BLaER1 (cell line): Measurements from ENCODE around the gene JARID2.
A peak's percentile ranks its signal among the peaks of the same experiment; 100 is the strongest.
"Not testable (repeated sequence)": the region's sequence is repeated elsewhere in the genome, so short reads cannot be mapped to it uniquely, and the experiment has no call there.

Experiments used
- H3K27ac ChIP-seq: shearing (Covaris generic); formaldehyde crosslinking; 2 replicates; pipeline ENCODE4 v1.8.1; 2022
- H3K27me3 ChIP-seq: shearing (Covaris generic); formaldehyde crosslinking; 2 replicates; pipeline ENCODE4 v1.8.1; 2022
- H3K36me3 ChIP-seq: shearing (Covaris generic); formaldehyde crosslinking; 2 replicates; pipeline ENCODE4 v1.8.1; 2022
- H3K4me1 ChIP-seq: shearing (Covaris generic); formaldehyde crosslinking; 2 replicates; pipeline ENCODE4 v1.8.1; 2022
- H3K4me2 ChIP-seq: shearing (Covaris generic); formaldehyde crosslinking; 2 replicates; pipeline ENCODE4 v1.8.1; 2022
- H3K4me3 ChIP-seq: shearing (Covaris generic); formaldehyde crosslinking; 2 replicates; pipeline ENCODE4 v1.8.1; 2022
- H3K9ac ChIP-seq: shearing (Covaris generic); formaldehyde crosslinking; 2 replicates; pipeline ENCODE4 v1.8.1; 2022
- H3K9me3 ChIP-seq: shearing (Covaris generic); formaldehyde crosslinking; 2 replicates; pipeline ENCODE4 v1.8.1; 2022
- H4K20me1 ChIP-seq: shearing (Covaris generic); formaldehyde crosslinking; 2 replicates; pipeline ENCODE4 v1.8.1; 2022
- Cebpa-rat ChIP-seq: shearing (Covaris generic); IDR thresholded peaks from 2 replicates; pipeline ENCODE4 v1.8.1; 2022

JARID2 gene

GRCh38 chr6:15317251-15317650 lies 71.4 kb downstream of the JARID2 start:
- Histone ChIP-seq H3K9me3 (no peaks in the 10 kb centered on the region), H4K20me1 (peaks cover 100% of the 10 kb centered on the region), H3K27me3 (no peaks in the 10 kb centered on the region), H3K27ac (no peak overlapping the region), H3K36me3 (peaks cover 6% of the 10 kb centered on the region; the same call in 1 of the 2 replicates), H3K4me3 (no peak overlapping the region), H3K4me2 (peak overlapping the region; percentile 41), H3K9ac (no peak overlapping the region), H3K4me1 (peaks cover 73% of the 10 kb centered on the region)
- no peak for TF ChIP-seq Cebpa-rat

- Histone ChIP-seq H4K20me1 (peaks cover 100% of the 10 kb centered on the region), H3K4me2 (peak overlapping the region; percentile 41), H3K36me3 (peaks cover 15% of the 10 kb centered on the region), H3K27me3 (no peaks in the 10 kb centered on the region), H3K9me3 (peaks cover 3% of the 10 kb centered on the region), H3K4me3 (no peak overlapping the region), H3K27ac (no peak overlapping the region; the same call in 1 of the 2 replicates), H3K4me1 (peaks cover 63% of the 10 kb centered on the region), H3K9ac (no peak overlapping the region)
- TF ChIP-seq Cebpa-rat, result no peak
These were observed 72.3 kb downstream of the JARID2 start for GRCh38 chr6:15317934-15318902.

GRCh38 chr6:15319677-15320076 lies 73.8 kb downstream of the JARID2 start:
- Histone ChIP-seq H3K9ac (no peak overlapping the region), H3K27ac (no peak overlapping the region), H3K36me3 (peaks cover 21% of the 10 kb centered on the region), H4K20me1 (peaks cover 100% of the 10 kb centered on the region), H3K4me3 (no peak overlapping the region), H3K9me3 (peaks cover 14% of the 10 kb centered on the region), H3K27me3 (no peaks in the 10 kb centered on the region), H3K4me1 (peaks cover 52% of the 10 kb centered on the region), H3K4me2 (no peak overlapping the region)
- no peak for TF ChIP-seq Cebpa-rat

GRCh38 chr6:15320693-15321092 lies 74.8 kb downstream of the JARID2 start:
- Histone ChIP-seq H3K9ac (no peak overlapping the region), H3K4me3 (no peak overlapping the region), H4K20me1 (peaks cover 100% of the 10 kb centered on the region), H3K4me1 (peaks cover 55% of the 10 kb centered on the region), H3K9me3 (peaks cover 14% of the 10 kb centered on the region), H3K4me2 (no peak overlapping the region), H3K36me3 (peaks cover 21% of the 10 kb centered on the region), H3K27me3 (no peaks in the 10 kb centered on the region), H3K27ac (no peak overlapping the region)
- TF ChIP-seq Cebpa-rat, result no peak

- Histone ChIP-seq H3K4me3 (no peak overlapping the region), H3K27me3 (no peaks in the 10 kb centered on the region), H3K9me3 (peaks cover 14% of the 10 kb centered on the region), H3K4me2 (no peak overlapping the region), H3K36me3 (peaks cover 24% of the 10 kb centered on the region), H3K27ac (no peak overlapping the region), H3K9ac (no peak overlapping the region), H3K4me1 (peaks cover 55% of the 10 kb centered on the region), H4K20me1 (peaks cover 100% of the 10 kb centered on the region)
- TF ChIP-seq Cebpa-rat, result no peak
These were observed 76.3 kb downstream of the JARID2 start for GRCh38 chr6:15322184-15322583.

GRCh38 chr6:15322781-15323536 lies 77.1 kb downstream of the JARID2 start:
- no peak overlapping the region for H3K9ac ChIP-seq
- no peak overlapping the region for H3K27ac ChIP-seq
- H3K27me3 ChIP-seq, result no peaks in the 10 kb centered on the region
- no peak for TF ChIP-seq Cebpa-rat
- H3K4me3 ChIP-seq, result no peak overlapping the region
- peaks cover 55% of the 10 kb centered on the region for H3K4me1 ChIP-seq
- H3K9me3 ChIP-seq, result peaks cover 14% of the 10 kb centered on the region
- H3K4me2 ChIP-seq, result no peak overlapping the region
- H3K36me3 ChIP-seq, result peaks cover 24% of the 10 kb centered on the region
- H4K20me1 ChIP-seq, result peaks cover 100% of the 10 kb centered on the region

- not testable (repeated sequence) for H3K9ac ChIP-seq, H3K27me3 ChIP-seq, H3K4me2 ChIP-seq, H3K4me3 ChIP-seq, H3K27ac ChIP-seq
- H4K20me1 ChIP-seq, result peaks cover 100% of the 10 kb centered on the region
- H3K9me3 ChIP-seq, result peaks cover 14% of the 10 kb centered on the region
- peaks cover 26% of the 10 kb centered on the region for H3K36me3 ChIP-seq
- peaks cover 55% of the 10 kb centered on the region for H3K4me1 ChIP-seq
These were observed 77.7 kb downstream of the JARID2 start for GRCh38 chr6:15323611-15324010.

- H4K20me1 ChIP-seq, result peaks cover 100% of the 10 kb centered on the region
- peaks cover 28% of the 10 kb centered on the region for H3K36me3 ChIP-seq
- no peak overlapping the region for H3K4me3 ChIP-seq
- H3K4me2 ChIP-seq, result no peak overlapping the region
- TF ChIP-seq Cebpa-rat, result no peak
- no peaks in the 10 kb centered on the region for H3K27me3 ChIP-seq
- H3K9me3 ChIP-seq, result peaks cover 14% of the 10 kb centered on the region
- H3K27ac ChIP-seq, result no peak overlapping the region
- peaks cover 55% of the 10 kb centered on the region for H3K4me1 ChIP-seq
- H3K9ac ChIP-seq, result no peak overlapping the region
These were observed 78.6 kb downstream of the JARID2 start for GRCh38 chr6:15324427-15324985.

- TF ChIP-seq Cebpa-rat, result no peak
- peaks cover 100% of the 10 kb centered on the region for H4K20me1 ChIP-seq
- no peak overlapping the region for H3K4me2 ChIP-seq
- H3K9me3 ChIP-seq, result peaks cover 14% of the 10 kb centered on the region
- no peak overlapping the region for H3K4me3 ChIP-seq
- no peak overlapping the region for H3K27ac ChIP-seq
- H3K4me1 ChIP-seq, result peaks cover 62% of the 10 kb centered on the region
- no peak overlapping the region for H3K9ac ChIP-seq
- H3K36me3 ChIP-seq, result peaks cover 28% of the 10 kb centered on the region
- H3K27me3 ChIP-seq, result no peaks in the 10 kb centered on the region
These were observed 79.7 kb downstream of the JARID2 start for GRCh38 chr6:15325540-15325955.
